ENCODE results near the gene CD82. TPM values are rescaled to one million over a fixed set of nuclear protein-coding genes. Genes with fewer than 3 reads are reported as not detected.

Gene CD82
- total and polyA plus RNA-seq, 2 of the 8 experiments (the other 6 are each of a cell fraction or from before 2014, with no cell fraction given), result 7.9 to 10.3 TPM

- TF ChIP-seq BCL11A (IDR thresholded peaks at IDR 0.05; ENCODE audit: low read depth in 2 of 2, low read length in 2 of 2), result no peak
- no peak for TF ChIP-seq KDM1A (IDR thresholded peaks at IDR 0.05; ENCODE audit: borderline replicate concordance, low read length)
- no peak for TF ChIP-seq POLR2AphosphoS5 (IDR thresholded peaks at IDR 0.05; ENCODE audit: low read depth, low read length)
- no peak for TF ChIP-seq MAFK (IDR thresholded peaks at IDR 0.05; ENCODE audit: low read depth, low read length)
- TF ChIP-seq JUND (IDR thresholded peaks at IDR 0.05; ENCODE audit: low read length), result no peak
Measured at GRCh38 chr11:44530413-44531115, 34.9 kb upstream of the CD82 start (continued).
